Measurements from ENCODE around the gene KIF21B.

DNA sequence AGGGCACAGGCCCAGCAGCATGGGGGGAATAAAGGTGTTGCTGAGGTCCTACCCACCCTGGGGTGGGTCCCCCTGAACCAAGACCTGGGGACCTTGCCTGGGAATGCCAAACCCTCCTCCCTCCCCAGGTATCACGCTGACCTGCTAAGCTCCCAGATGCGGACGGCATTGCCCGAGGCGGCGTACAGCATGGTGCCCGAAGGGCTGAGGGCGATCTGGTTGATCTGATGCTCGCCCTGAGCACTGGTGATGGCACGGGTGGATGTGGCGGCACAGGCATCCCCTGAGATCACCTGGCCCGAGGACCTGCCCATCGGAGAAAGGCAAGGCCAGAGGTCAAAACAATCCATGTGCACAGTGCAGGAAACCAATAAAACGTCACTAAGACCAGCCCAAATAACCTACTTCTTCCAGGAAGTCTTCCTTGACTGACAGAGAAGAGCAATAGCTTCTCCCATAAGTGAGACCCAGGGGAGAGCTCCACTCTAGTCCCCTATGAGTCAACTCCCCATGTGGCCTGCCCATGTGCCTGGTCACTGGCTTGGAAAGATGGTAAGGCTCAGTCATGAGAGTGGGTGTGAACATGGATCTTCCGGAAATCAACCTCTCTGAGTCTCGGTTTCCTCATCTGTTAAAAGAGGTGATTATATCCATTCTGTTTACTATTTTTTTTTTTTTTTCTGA is 46.3 kb downstream of the KIF21B start:
- TF ChIP-seq TAF1 (IDR thresholded peaks at IDR 0.05; ENCODE audit: borderline replicate concordance, insufficient read depth, low read length): no peak
- no peak for TF ChIP-seq POLR2AphosphoS5 (IDR thresholded peaks at IDR 0.05; ENCODE audit: low read depth, low read length)
- no peak for TF ChIP-seq SIN3A (IDR thresholded peaks at IDR 0.05; ENCODE audit: borderline replicate concordance, insufficient read depth, low read length)
- TF ChIP-seq, protein P1, sequence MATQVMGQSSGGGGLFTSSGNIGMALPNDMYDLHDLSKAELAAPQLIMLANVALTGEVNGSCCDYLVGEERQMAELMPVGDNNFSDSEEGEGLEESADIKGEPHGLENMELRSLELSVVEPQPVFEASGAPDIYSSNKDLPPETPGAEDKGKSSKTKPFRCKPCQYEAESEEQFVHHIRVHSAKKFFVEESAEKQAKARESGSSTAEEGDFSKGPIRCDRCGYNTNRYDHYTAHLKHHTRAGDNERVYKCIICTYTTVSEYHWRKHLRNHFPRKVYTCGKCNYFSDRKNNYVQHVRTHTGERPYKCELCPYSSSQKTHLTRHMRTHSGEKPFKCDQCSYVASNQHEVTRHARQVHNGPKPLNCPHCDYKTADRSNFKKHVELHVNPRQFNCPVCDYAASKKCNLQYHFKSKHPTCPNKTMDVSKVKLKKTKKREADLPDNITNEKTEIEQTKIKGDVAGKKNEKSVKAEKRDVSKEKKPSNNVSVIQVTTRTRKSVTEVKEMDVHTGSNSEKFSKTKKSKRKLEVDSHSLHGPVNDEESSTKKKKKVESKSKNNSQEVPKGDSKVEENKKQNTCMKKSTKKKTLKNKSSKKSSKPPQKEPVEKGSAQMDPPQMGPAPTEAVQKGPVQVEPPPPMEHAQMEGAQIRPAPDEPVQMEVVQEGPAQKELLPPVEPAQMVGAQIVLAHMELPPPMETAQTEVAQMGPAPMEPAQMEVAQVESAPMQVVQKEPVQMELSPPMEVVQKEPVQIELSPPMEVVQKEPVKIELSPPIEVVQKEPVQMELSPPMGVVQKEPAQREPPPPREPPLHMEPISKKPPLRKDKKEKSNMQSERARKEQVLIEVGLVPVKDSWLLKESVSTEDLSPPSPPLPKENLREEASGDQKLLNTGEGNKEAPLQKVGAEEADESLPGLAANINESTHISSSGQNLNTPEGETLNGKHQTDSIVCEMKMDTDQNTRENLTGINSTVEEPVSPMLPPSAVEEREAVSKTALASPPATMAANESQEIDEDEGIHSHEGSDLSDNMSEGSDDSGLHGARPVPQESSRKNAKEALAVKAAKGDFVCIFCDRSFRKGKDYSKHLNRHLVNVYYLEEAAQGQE (IDR thresholded peaks at IDR 0.05; ENCODE audit: insufficient read depth in 1 of 2, low read depth in 2 of 2, low read length in 2 of 2): no peak
- TF ChIP-seq FOXP2 (optimal IDR thresholded peaks at IDR 0.05; ENCODE audit: borderline replicate concordance, extremely low read depth, extremely low read length, insufficient read depth): no peak

Measured in PFSK-1 (cell line).